Frontal cortex (tissue), 4 donors: ENCODE results near the gene OR10A5. TPM values are rescaled to one million over a fixed set of nuclear protein-coding genes. Genes with fewer than 3 reads are reported as not detected.
"Not testable (repeated sequence)": the region's sequence is repeated elsewhere in the genome, so short reads cannot be mapped to it uniquely, and the experiment has no call there.

Experiments
- DNase-seq, 2 donors: peaks; one replicate each; pipeline ENCODE4 v3.0.0; 2012; ENCODE audit warnings: low spot score in 2 of 2
- FAIRE-seq: peaks from 2 replicates; lab custom pipeline; 2012; peaks lifted over from hg19 to GRCh38; lab: Jason Lieb, UNC
- total RNA-seq: library from RNA; depleted of rRNA; stranded (reverse); fragments of >200 nt; gene quantifications from one replicate; pipeline ENCODE4 v1.2.3, GENCODE V29; 2014
- donor health status: control.
- donor health status: control.
- donor health status: control.

Gene OR10A5
- total RNA-seq, 1 donor from 2014 or later = not detected

DNA sequence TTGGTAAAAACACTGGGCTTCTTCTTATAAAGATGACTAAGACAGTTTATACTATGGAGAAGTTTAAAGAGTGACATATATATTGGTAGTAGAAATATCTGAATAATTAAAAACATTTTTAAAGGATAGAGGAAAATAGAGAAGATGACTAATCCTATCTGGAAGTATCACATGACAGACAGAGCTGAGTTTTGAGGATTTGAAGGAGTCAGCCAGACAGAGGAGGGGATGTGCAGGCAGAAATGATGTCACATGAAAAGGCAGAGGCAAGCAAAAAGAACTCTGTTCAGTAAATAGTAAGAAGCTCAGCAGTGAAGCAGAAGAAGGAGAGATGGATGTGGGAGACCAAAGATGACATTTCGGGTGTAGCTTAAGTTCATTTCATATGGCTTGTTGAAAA, 19.0 kb downstream of the OR10A5 start:
- no peak for FAIRE-seq
- no peak for DNase-seq

DNA sequence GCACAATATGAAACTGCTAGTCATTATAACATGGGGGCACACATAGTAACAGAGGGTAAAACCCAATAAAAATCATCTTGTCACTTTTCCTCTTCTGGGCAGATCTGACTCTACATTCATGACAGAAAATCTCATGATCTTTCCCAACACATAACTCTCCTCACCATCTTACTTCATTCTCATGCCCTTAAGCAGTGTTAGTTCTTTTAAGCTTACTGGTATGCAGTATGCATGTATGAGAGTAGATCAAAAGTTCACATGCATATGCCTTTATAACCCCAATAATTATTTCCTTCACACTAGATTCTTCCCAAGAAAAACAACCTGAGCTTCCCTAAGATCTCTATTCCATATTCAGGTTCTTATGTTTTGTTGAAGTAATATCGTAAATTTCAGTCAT, 25.8 kb downstream of the OR10A5 start:
- FAIRE-seq (no peak), DNase-seq (no peak)

DNA sequence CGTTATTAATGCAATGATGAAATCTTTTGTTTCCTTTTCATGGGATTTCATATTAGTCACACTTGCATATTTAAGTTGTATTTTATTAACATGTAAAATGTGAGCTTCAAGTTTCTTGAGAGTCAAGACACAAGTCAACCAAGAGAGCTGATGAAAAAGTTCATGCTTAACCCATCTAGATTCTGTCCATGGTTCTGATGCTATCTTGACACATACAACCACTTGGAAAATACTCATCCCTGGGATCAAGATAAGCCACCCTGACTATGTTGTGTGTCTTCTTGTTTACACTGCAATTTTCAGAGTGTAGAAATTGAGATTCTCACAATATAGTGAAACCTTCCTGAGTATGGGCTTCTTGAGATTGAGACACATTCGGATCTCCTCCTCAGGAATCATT, 30.3 kb downstream of the OR10A5 start:
- DNase-seq (no peak), FAIRE-seq (no peak)

DNA sequence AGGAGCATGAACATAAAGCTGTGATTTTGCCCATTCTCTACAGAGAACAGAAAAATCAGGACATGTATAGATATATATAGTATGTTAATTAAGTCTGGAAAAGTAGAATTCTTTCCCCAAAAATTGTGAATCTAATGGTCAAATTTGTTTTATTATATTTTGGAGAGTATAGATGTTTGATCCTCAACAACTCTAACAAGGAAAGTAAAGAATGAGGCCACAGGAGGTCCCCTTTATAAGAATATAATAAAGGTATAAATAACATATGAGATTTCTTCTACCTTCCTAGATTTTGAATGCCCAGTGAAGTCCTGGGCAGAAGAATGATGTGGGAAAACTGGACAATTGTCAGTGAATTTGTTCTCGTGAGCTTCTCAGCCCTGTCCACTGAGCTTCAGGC, 30.8 kb downstream of the OR10A5 start, which contains the start of gene OR10A4:
Gene OR10A4, plus strand, starts transcription at position 301 of the 400 bp plus-strand sequence. Its CDS starts 23 bp downstream, at position 324.
- DNase-seq (no peak), FAIRE-seq (no peak)

DNA sequence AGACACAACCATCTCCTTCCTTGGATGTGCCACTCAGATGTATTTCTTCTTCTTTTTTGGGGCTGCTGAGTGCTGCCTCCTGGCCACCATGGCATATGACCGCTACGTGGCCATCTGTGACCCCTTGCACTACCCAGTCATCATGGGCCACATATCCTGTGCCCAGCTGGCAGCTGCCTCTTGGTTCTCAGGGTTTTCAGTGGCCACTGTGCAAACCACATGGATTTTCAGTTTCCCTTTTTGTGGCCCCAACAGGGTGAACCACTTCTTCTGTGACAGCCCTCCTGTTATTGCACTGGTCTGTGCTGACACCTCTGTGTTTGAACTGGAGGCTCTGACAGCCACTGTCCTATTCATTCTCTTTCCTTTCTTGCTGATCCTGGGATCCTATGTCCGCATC, 31.4 kb downstream of the OR10A5 start:
- DNase-seq (no peak), FAIRE-seq (no peak)

DNA sequence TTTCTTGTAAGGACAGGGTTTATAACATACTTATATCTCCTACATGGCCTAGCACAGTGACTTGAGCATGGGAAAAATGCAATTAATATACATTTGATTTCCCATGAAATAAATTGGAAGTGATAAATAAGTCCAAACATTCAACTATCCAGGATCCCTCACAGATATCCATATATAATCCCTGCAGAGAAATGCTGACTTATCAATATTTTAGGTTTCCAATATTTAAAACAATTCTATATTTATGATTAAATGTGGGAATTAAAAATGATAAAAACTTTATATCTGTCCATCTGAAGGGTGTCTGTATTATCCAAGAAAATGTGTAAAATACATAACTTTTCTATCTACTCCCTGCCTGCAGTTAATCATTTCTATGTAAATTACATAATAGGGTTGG, 37.3 kb downstream of the OR10A5 start:
- DNase-seq = no peak
- no peak for FAIRE-seq

DNA sequence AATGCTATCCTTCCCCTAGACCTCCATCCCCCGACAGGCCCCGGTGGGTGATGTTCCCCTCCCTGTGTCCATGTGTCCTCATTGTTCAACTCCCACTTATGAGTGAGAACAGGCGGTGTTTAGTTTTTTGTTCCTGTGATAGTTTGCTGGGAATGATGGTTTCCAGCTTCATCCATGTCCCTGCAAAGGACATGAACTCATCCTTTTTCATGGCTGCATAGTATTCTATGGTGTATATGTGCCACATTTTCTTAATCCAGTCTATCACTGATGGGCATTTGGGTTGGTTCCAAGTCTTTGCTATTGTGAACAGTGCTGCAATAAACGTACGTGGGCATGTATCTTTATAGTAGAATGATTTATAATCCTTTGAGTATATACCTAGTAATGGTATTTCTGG, 42.2 kb downstream of the OR10A5 start:
- DNase-seq, FAIRE-seq: not testable (repeated sequence)

DNA sequence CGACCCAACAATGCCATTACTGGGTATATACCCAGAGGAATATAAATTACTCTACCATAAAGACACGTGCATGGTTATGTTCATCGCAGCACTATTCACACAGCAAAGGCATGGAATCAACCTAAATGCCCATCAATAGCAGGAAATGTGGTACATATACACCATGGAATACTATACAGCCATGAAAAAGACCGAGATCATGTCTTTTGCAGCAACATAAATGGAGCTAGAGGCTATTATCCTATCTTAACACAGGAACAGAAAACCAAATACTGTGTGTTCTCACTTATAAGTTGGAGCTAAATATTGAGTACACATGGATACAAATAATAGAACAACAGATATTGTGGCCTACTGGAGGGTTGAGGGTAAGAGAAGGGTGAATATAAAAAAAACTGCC, 43.3 kb downstream of the OR10A5 start:
- DNase-seq = no peak
- no peak for FAIRE-seq

DNA sequence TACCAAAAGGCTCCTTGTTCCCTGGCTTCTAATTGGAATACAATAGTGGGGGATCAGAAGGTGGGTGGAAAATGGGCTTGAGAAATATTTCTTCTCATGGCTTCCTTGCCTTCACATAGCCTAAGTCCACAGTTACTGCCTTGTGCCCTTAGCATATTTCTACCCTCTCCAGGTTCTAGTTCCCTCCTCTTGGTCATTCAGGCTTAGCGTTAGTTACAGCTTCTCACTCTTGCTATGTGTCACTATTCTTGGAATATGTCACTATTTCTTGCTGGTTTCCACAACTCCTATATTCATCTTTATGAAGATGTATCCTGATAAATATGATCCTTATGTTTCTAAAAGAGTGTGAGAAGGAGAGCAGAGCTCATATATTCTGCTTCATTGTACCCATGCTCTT, 44.4 kb downstream of the OR10A5 start:
- no peak for FAIRE-seq
- DNase-seq = no peak

DNA sequence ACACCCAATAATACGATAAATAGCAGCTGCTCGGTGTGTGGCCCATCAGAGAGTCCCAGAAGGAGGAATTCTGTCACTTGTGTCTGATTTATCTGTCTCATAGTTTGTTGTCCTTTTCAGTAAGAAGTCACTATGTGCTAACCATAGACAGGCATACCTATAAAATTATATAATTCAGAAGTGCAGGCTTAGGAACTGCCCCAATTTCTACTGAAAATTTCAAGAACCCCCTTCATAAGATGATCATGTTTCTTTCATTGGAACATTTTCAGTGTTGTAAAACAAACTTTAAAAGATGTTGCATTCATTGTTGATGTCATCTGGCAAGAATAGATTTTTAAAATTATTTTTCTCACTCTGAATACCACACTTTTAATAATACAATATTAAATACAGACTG, 46.9 kb downstream of the OR10A5 start, which contains the start of gene OR2D2:
Gene OR2D2, minus strand, starts transcription at position 101 of the 400 bp plus-strand sequence. Its CDS starts 0 bp downstream, at position 101.
- DNase-seq = no peak
- FAIRE-seq = no peak

DNA sequence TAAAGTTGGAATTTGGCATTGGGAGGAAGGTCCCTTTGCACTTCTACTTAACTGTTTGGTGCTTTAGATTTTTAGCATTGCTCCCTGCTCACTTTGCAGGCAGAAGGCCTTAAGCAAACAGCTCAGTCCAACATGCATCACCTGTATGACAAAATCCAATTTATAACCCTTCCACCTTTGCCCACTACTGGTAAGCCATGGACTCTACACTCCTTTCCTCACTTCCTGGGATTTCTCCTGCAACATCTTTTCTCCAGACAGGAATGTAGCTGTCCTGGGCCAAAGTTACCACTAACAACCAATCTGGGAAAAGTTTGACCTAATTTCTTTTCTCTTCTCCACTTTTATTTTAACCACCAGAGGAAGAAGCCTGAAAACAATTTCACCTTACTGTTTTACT, 48.6 kb downstream of the OR10A5 start:
- no peak for DNase-seq
- FAIRE-seq = no peak

DNA sequence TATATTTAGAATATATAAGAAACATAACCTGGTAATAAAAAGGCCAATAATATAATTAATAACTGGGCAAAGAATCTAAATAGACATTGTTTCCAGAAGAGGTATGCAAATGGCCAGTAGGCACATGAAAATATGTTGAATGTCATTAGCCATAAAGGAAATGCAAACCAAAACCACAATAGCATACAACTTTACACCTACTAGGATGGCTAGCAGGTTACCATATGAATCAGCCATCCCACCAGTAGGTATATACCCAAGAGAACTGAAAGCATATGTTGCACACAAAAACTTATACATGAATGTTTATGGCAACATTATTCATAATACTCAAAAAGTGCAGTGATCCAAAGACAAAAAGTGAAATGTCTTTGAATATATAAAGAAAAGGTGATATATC, 49.5 kb downstream of the OR10A5 start:
- no peak for FAIRE-seq
- DNase-seq = no peak

Other genes starting within 250 kb of the OR10A5 start
- 11.4 TPM for gene RRP8, start 242.1 kb upstream of the OR10A5 start, total RNA-seq
- 48.1 TPM for gene ILK, start 241.9 kb upstream of the OR10A5 start, total RNA-seq
- gene TAF10, start 233.5 kb upstream of the OR10A5 start, total RNA-seq = 10.2 TPM
- gene TPP1, start 226.3 kb upstream of the OR10A5 start, total RNA-seq = 3.3 TPM
- 38.3 TPM for gene DCHS1, start 189.9 kb upstream of the OR10A5 start, total RNA-seq
- gene MRPL17, start 162.3 kb upstream of the OR10A5 start, total RNA-seq = 18.8 TPM
- gene OR2AG2, start 73.7 kb upstream of the OR10A5 start, total RNA-seq = 0.41 TPM
- not detected for gene OR2AG1, start 62.7 kb upstream of the OR10A5 start, total RNA-seq
- 0.41 TPM for gene OR6A2, start 46.0 kb upstream of the OR10A5 start, total RNA-seq
- not detected for gene OR10A2, start 17.4 kb downstream of the OR10A5 start, total RNA-seq
- not detected for gene OR10A4, start 30.9 kb downstream of the OR10A5 start, total RNA-seq
- 0.41 TPM for gene OR2D2, start 46.8 kb downstream of the OR10A5 start, total RNA-seq
- gene OR2D3, start 75.3 kb downstream of the OR10A5 start, total RNA-seq = not detected
- gene ZNF215, start 80.7 kb downstream of the OR10A5 start, total RNA-seq = 5.3 TPM
- 15.9 TPM for gene ZNF214, start 174.7 kb downstream of the OR10A5 start, total RNA-seq
- gene NLRP14, start 174.8 kb downstream of the OR10A5 start, total RNA-seq = 0.41 TPM
- gene RBMXL2, start 243.3 kb downstream of the OR10A5 start, total RNA-seq = not detected